HUES64 (cell line): ENCODE results near the gene PRKAG2.

Experiments used
- H3K27ac ChIP-seq: 2 replicates; pipeline ENCODE4 v1.7.0; 2013; ENCODE audit warnings: low read depth, low read length, inconsistent platforms
- H3K27me3 ChIP-seq: 2 replicates; pipeline ENCODE4 v1.6.1; 2013; ENCODE audit warnings: mild to moderate bottlenecking, low read length; ENCODE audit not compliant: insufficient read depth
- H3K36me3 ChIP-seq: 2 replicates; pipeline ENCODE4 v1.6.1; 2013; ENCODE audit warnings: mild to moderate bottlenecking, low read length; ENCODE audit not compliant: insufficient read depth
- H3K4me1 ChIP-seq: 2 replicates; pipeline ENCODE4 v1.6.1; 2013; ENCODE audit warnings: mild to moderate bottlenecking, low read length, moderate library complexity; ENCODE audit not compliant: insufficient read depth
- H3K4me3 ChIP-seq: 2 replicates; pipeline ENCODE4 v1.5.1; 2013; ENCODE audit warnings: mild to moderate bottlenecking, low read length, moderate library complexity
- H3K9ac ChIP-seq: 2 replicates; pipeline ENCODE4 v1.6.1; 2013; ENCODE audit warnings: mild to moderate bottlenecking, low read depth, low read length
- H3K9me3 ChIP-seq: 2 replicates; pipeline ENCODE4 v1.6.1; 2013; ENCODE audit warnings: low read depth, low read length; ENCODE audit not compliant: insufficient read depth
- WGBS: fragments of 150-250, 120-280 bp; methylation state at CpG from one replicate; pipeline ENCODE4 v1.1.7; 2013; ENCODE audit warnings: missing lambda C conversion rate; 5-methylcytosine and 5-hydroxymethylcytosine counted together

Gene PRKAG2

DNA sequence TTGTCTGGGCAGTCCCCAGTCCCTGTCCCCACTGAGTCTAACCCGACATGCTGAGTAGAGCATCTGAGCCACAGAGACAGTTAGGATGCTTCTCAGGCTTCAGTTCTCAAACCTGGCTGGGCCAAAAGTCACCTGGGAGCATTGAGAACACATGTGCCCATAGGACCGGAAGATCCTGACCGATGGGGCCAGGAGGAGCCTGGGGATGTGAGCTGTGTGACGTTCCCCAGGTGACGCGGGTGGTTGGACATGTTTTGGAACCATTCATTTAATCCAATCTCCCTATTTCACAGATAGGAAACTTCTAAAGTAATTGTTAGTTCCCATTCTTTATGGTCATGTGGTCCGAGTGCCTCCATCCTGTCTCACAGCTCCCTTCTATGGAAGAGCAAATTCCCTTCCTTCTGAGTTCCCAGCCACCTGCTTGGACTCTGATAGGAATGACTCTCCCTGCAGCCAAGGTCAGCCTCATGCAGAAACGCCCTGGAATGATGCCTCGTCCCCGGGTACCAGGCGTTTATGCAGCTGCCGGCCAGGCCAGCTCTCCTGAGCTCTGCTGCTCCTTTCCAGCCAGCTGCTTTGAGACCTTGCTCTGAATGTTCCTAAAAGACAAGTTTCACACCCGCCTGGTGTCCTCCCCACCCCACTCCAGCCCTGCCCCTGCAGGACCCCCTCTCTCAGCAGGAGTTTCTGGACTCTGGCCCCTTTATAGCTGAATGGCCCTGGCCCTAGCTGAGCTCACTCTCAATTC is 190.7 kb downstream of the PRKAG2 start:
- 88% methylated on average over 13 of the region's 13 CpGs for WGBS
- H3K27me3 ChIP-seq, result no peaks in the 10 kb centered on the region
- peaks cover 29% of the 10 kb centered on the region for H3K4me1 ChIP-seq
- H3K27ac ChIP-seq, result no peak overlapping the region
- H3K9me3 ChIP-seq, result no peaks in the 10 kb centered on the region
- H3K9ac ChIP-seq, result no peak overlapping the region
- H3K36me3 ChIP-seq, result no peaks in the 10 kb centered on the region
- H3K4me3 ChIP-seq, result no peak overlapping the region

GRCh38 chr7:151684408-151685175 is 192.3 kb downstream of the PRKAG2 start:
- Histone ChIP-seq H3K4me1 (peaks cover 24% of the 10 kb centered on the region), H3K36me3 (no peaks in the 10 kb centered on the region), H3K9me3 (no peaks in the 10 kb centered on the region), H3K27ac (no peak overlapping the region), H3K9ac (no peak overlapping the region), H3K27me3 (no peaks in the 10 kb centered on the region), H3K4me3 (no peak overlapping the region)
- 89% methylated on average over 13 of the region's 13 CpGs for WGBS

GRCh38 chr7:151683615-151684407 is 193.1 kb downstream of the PRKAG2 start:
- H3K36me3 ChIP-seq, result no peaks in the 10 kb centered on the region
- H3K9me3 ChIP-seq, result no peaks in the 10 kb centered on the region
- no peak overlapping the region for H3K4me3 ChIP-seq
- H3K9ac ChIP-seq, result no peak overlapping the region
- no peaks in the 10 kb centered on the region for H3K27me3 ChIP-seq
- WGBS, result 94% methylated on average over 18 of the region's 18 CpGs
- peaks cover 24% of the 10 kb centered on the region for H3K4me1 ChIP-seq
- H3K27ac ChIP-seq, result no peak overlapping the region

GRCh38 chr7:151682831-151683614 is 193.9 kb downstream of the PRKAG2 start:
- H3K27me3 ChIP-seq, result no peaks in the 10 kb centered on the region
- no peak overlapping the region for H3K27ac ChIP-seq
- H3K9me3 ChIP-seq, result no peaks in the 10 kb centered on the region
- no peaks in the 10 kb centered on the region for H3K36me3 ChIP-seq
- H3K4me1 ChIP-seq, result peaks cover 18% of the 10 kb centered on the region
- no peak overlapping the region for H3K9ac ChIP-seq
- H3K4me3 ChIP-seq, result no peak overlapping the region
- WGBS, result 89% methylated on average over 14 of the region's 14 CpGs

DNA sequence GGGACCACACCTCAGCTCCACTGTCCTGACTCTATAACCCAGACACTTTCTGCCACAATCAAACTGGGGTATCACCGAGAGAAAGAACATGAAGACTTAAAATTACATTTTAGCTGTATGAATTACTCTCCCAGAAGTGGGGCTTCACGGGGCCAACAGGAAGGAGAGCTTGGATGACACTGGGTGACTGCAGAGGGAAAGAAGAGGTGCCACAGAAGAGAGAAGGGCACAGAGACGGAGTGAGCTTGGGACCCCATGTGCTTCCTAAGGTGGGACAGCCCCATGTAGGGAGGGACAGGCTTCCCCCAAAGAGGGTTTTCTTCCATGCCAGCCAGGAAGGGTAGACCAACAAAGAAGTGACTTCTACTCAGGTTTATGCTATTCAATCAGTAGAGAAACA is 195.2 kb downstream of the PRKAG2 start:
- WGBS, result 95% methylated on average over 3 of the region's 3 CpGs
- Histone ChIP-seq H3K27ac (no peak overlapping the region), H3K4me3 (no peak overlapping the region), H3K9ac (no peak overlapping the region), H3K4me1 (peaks cover 5% of the 10 kb centered on the region; the same call in 1 of the 2 replicates), H3K9me3 (no peaks in the 10 kb centered on the region), H3K36me3 (no peaks in the 10 kb centered on the region), H3K27me3 (no peaks in the 10 kb centered on the region)

- H3K9me3 ChIP-seq, result no peaks in the 10 kb centered on the region
- H3K4me1 ChIP-seq, result no peaks in the 10 kb centered on the region
- no peak overlapping the region for H3K4me3 ChIP-seq
- H3K27me3 ChIP-seq, result no peaks in the 10 kb centered on the region
- H3K27ac ChIP-seq, result no peak overlapping the region
- H3K36me3 ChIP-seq, result no peaks in the 10 kb centered on the region
- H3K9ac ChIP-seq, result no peak overlapping the region
- 68% methylated on average over 7 of the region's 7 CpGs for WGBS
Observed at GRCh38 chr7:151680810-151681209, 196.1 kb downstream of the PRKAG2 start.

DNA sequence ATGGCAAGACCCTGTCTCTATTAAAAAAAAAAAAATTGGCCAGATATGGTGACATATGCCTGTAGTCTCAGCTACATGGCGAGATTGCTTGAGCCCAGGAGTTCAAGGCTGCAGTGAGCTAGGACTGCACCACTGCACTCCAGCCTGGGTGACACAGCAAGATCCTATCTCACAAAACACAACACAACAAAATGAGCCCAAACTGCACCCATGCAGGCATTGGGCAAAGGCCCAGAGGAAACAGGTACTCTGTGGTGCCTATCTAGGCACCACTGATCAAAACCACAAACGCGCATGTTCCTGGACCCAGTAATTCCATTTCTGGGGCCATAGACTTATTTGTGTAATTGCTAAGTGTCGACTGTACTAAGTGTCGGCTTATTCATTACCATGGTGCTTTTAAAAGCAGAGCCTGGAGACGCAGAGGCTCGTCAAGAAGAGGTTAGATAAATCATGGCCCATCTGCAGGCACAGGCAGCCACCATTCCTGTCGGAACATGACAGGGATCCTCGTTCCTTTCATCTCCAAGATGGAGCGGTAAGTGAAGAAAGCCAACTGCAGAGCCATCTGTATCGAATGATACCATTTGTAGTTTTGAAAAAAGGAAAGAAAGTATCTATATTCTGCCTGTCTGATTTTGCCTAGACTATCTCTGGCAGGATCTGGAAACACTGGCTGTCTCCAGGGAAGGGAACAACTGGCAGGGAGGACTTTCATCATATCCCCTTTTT is 196.9 kb downstream of the PRKAG2 start:
- H3K4me3 ChIP-seq, result no peak overlapping the region
- WGBS, result 93% methylated on average over 11 of the region's 11 CpGs

DNA sequence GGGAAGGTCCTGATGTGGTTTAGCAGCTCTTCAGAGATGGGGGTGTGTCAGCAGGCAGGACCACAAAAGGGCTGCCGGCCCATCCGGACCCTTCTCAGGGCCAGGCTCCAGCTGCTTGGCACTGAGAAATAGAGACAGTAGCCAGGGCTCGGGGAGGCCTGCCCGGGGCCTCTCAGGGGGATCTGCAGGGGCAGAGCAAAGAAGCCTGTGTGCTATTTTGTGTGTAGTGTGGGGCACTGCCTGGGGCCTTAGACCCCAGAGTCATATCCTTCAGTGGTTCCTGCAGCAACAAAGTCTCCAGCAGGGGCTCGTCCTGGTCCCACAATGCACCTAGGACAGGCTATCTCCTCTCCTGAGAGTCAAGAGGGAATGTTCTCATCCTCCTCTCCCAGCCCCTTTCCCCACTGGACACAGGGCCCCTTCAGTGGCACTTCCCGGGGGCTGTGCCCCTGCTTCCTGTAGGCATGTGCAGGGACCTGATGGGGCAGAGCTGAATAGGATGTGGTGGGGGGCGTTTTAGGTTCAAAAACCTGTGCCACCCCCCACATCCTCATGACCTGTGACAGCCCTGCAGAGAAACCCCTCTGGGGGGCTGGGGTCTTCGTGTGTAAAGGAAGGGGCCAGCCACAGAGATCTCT is 197.7 kb downstream of the PRKAG2 start:
- Histone ChIP-seq H3K27ac (no peak overlapping the region), H3K27me3 (no peaks in the 10 kb centered on the region), H3K4me1 (no peaks in the 10 kb centered on the region), H3K9me3 (no peaks in the 10 kb centered on the region), H3K4me3 (no peak overlapping the region), H3K9ac (no peak overlapping the region), H3K36me3 (no peaks in the 10 kb centered on the region)
- WGBS, result 87% methylated on average over 7 of the region's 8 CpGs

More for the DNA sequence above, 196.9 kb downstream of the PRKAG2 start:
- Histone ChIP-seq H3K27ac (no peak overlapping the region), H3K9ac (no peak overlapping the region), H3K27me3 (no peaks in the 10 kb centered on the region), H3K9me3 (no peaks in the 10 kb centered on the region), H3K36me3 (no peaks in the 10 kb centered on the region), H3K4me1 (no peaks in the 10 kb centered on the region)

DNA sequence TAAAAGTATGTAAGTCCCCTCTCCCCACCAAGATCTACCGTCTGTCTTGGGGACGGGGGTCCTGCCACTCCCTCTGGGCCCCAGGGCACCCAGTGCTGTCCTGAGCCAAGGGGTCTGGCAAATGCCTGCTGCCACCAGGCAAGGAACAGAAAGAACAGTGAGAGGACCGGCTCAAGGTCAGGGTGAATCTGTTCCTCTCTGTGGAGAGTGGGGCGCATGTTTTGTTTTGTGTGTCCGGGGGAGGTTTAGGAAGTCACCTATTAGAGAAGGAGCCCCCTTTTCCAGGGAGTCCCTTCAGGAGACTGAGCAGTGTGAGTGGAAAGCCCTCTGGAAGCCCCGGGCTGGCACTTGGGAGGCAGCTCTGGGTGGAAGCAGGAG is 198.7 kb downstream of the PRKAG2 start:
- Histone ChIP-seq H3K27ac (no peak overlapping the region), H3K9me3 (no peaks in the 10 kb centered on the region), H3K4me3 (no peak overlapping the region), H3K27me3 (no peaks in the 10 kb centered on the region), H3K36me3 (no peaks in the 10 kb centered on the region), H3K9ac (no peak overlapping the region), H3K4me1 (no peaks in the 10 kb centered on the region)
- WGBS, result 94% methylated on average over 6 of the region's 6 CpGs
